ENCODE data around the gene HEY2.

GRCh38 chr6:125773387-125774341 lies 24.2 kb downstream of the HEY2 start:
- TF ChIP-seq CTCF (IDR thresholded peaks at IDR 0.05), result no peak
- TF ChIP-seq POLR2A (IDR thresholded peaks at IDR 0.05), result no peak
- TF ChIP-seq EP300 (IDR thresholded peaks at IDR 0.05), result no peak

All from ovary (tissue), 3 donors.